Measurements from ENCODE around the gene NSF. TPM values are rescaled to one million over a fixed set of nuclear protein-coding genes. Genes with fewer than 3 reads are reported as not detected.

Gene NSF
- total RNA-seq, 1 experiment from 2014 or later = 56.5 TPM

DNA sequence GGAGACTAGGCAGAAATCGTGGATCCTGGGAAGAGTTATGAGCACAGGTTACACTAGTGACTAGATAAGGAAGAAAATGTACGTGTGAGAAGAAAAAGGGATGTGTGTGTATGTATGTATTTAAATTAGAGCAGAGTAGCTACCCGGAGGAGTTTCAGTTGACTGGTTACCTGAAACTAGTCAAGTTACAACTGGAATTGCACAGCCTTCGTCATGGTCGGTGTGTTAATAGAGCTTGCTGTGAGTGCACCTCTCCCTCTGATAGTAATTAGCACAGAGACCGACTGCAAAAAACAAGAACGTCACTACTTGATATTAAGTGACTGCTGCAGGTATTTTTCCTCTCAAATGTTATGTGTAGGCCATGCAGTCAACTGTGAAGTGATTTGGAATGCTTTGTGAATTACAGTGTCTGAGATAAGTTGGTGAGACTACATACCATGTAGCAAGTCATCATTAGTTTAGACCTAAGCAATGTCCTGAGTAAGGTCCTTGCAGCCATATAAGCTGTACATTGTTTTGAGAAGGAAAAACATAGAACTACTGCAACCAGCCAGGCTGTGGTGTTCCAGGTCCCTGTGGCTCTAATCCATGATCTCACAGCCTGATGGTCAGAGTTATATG lies 132.3 kb downstream of the NSF start:
- POLR2A ChIA-PET = no interaction called here
- Histone ChIP-seq H3K36me3 (ENCODE audit: control insufficient read depth, insufficient read depth, low read length) (no peaks in the 10 kb centered on the region; the same call in 1 of the 2 replicates), H3K27ac (ENCODE audit: low read length) (no peak overlapping the region), H3K9me3 (ENCODE audit: control insufficient read depth, insufficient read depth, low read depth, low read length) (no peaks in the 10 kb centered on the region), H3K27me3 (ENCODE audit: control insufficient read depth, insufficient read depth, low read length) (no peaks in the 10 kb centered on the region), H3K4me3 (ENCODE audit: low read depth in 2 of 2, low read length in 2 of 2) (no peak overlapping the region), H3K4me1 (ENCODE audit: control insufficient read depth, insufficient read depth, low read length) (no peaks in the 10 kb centered on the region)
- TF ChIP-seq TCF7L2 (IDR thresholded peaks at IDR 0.05; ENCODE audit: low read depth, low read length) (no peak), CTCF (IDR thresholded peaks at IDR 0.05) (no peak), POLR2AphosphoS5 (IDR thresholded peaks at IDR 0.05; ENCODE audit: low read depth, low read length) (no peak)
- TF ChIP-seq, protein P1, sequence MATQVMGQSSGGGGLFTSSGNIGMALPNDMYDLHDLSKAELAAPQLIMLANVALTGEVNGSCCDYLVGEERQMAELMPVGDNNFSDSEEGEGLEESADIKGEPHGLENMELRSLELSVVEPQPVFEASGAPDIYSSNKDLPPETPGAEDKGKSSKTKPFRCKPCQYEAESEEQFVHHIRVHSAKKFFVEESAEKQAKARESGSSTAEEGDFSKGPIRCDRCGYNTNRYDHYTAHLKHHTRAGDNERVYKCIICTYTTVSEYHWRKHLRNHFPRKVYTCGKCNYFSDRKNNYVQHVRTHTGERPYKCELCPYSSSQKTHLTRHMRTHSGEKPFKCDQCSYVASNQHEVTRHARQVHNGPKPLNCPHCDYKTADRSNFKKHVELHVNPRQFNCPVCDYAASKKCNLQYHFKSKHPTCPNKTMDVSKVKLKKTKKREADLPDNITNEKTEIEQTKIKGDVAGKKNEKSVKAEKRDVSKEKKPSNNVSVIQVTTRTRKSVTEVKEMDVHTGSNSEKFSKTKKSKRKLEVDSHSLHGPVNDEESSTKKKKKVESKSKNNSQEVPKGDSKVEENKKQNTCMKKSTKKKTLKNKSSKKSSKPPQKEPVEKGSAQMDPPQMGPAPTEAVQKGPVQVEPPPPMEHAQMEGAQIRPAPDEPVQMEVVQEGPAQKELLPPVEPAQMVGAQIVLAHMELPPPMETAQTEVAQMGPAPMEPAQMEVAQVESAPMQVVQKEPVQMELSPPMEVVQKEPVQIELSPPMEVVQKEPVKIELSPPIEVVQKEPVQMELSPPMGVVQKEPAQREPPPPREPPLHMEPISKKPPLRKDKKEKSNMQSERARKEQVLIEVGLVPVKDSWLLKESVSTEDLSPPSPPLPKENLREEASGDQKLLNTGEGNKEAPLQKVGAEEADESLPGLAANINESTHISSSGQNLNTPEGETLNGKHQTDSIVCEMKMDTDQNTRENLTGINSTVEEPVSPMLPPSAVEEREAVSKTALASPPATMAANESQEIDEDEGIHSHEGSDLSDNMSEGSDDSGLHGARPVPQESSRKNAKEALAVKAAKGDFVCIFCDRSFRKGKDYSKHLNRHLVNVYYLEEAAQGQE (IDR thresholded peaks at IDR 0.05; ENCODE audit: insufficient read depth in 1 of 2, low read depth in 2 of 2, low read length in 1 of 2) = no peak
- in situ Hi-C loops (cut with HindIII; ENCODE audit: low pct_unique_long_range_greater_than_20kb, low sequenced_read_pairs) = no loop called here
- intact Hi-C loops (cut with micrococcal nuclease; ENCODE audit: unreplicated experiment) = no loop called here
- no TSS peak for BruUV-seq (replicated peaks)
- DNase-seq (ENCODE audit: low read depth, low spot score) = no peak
- CTCF ChIA-PET = no interaction called here
- no peak for ATAC-seq

- H3K4me3 ChIP-seq (ENCODE audit: low read depth in 2 of 2, low read length in 2 of 2) = no peak overlapping the region
- no peaks in the 10 kb centered on the region for H3K4me1 ChIP-seq (ENCODE audit: control insufficient read depth, insufficient read depth, low read length)
- ATAC-seq (no peak), DNase-seq (ENCODE audit: low read depth, low spot score) (no peak)
- no TSS peak for BruUV-seq (replicated peaks)
- no peak for TF ChIP-seq POLR2AphosphoS5 (IDR thresholded peaks at IDR 0.05; ENCODE audit: low read depth, low read length)
- H3K27ac ChIP-seq (ENCODE audit: low read length) = no peak overlapping the region
- intact Hi-C loops (cut with micrococcal nuclease; ENCODE audit: unreplicated experiment) = no loop called here
- CTCF ChIA-PET = no interaction called here
- in situ Hi-C loops (cut with HindIII; ENCODE audit: low pct_unique_long_range_greater_than_20kb, low sequenced_read_pairs) = no loop called here
- peaks cover 6% of the 10 kb centered on the region; the same call in 1 of the 2 replicates for H3K36me3 ChIP-seq (ENCODE audit: control insufficient read depth, insufficient read depth, low read length)
- H3K9me3 ChIP-seq (ENCODE audit: control insufficient read depth, insufficient read depth, low read depth, low read length) = no peaks in the 10 kb centered on the region
- POLR2A ChIA-PET = no interaction called here
- no peaks in the 10 kb centered on the region for H3K27me3 ChIP-seq (ENCODE audit: control insufficient read depth, insufficient read depth, low read length)
Observed at GRCh38 chr17:46726206-46726605, 135.7 kb downstream of the NSF start.

- Histone ChIP-seq H3K27me3 (ENCODE audit: control insufficient read depth, insufficient read depth, low read length) (no peaks in the 10 kb centered on the region), H3K27ac (ENCODE audit: low read length) (no peak overlapping the region), H3K36me3 (ENCODE audit: control insufficient read depth, insufficient read depth, low read length) (peaks cover 6% of the 10 kb centered on the region; the same call in 1 of the 2 replicates), H3K4me3 (ENCODE audit: low read depth in 2 of 2, low read length in 2 of 2) (no peak overlapping the region), H3K9me3 (ENCODE audit: control insufficient read depth, insufficient read depth, low read depth, low read length) (no peaks in the 10 kb centered on the region), H3K4me1 (ENCODE audit: control insufficient read depth, insufficient read depth, low read length) (no peaks in the 10 kb centered on the region)
- ChIA-PET POLR2A (no interaction called here), CTCF (no interaction called here)
- intact Hi-C loops (cut with micrococcal nuclease; ENCODE audit: unreplicated experiment) (no loop called here), in situ Hi-C loops (cut with HindIII; ENCODE audit: low pct_unique_long_range_greater_than_20kb, low sequenced_read_pairs) (no loop called here)
- DNase-seq (ENCODE audit: low read depth, low spot score) (no peak), ATAC-seq (no peak)
- no peak for TF ChIP-seq POLR2AphosphoS5 (IDR thresholded peaks at IDR 0.05; ENCODE audit: low read depth, low read length)
- TF ChIP-seq, protein P1 (IDR thresholded peaks at IDR 0.05; ENCODE audit: insufficient read depth in 1 of 2, low read depth in 2 of 2, low read length in 1 of 2) = no peak
- no peak for TF ChIP-seq TCF7L2 (IDR thresholded peaks at IDR 0.05; ENCODE audit: low read depth, low read length)
- TF ChIP-seq CTCF (IDR thresholded peaks at IDR 0.05) = no peak
- TF ChIP-seq SIN3A (IDR thresholded peaks at IDR 0.05; ENCODE audit: borderline replicate concordance, insufficient read depth, low read depth, low read length) = no peak
- no TSS peak for BruUV-seq (replicated peaks)
Observed at GRCh38 chr17:46727572-46728348, 137.3 kb downstream of the NSF start.

Measured in Panc1 (cell line).